Suppressor macrophage treated with lipopolysaccharide for 1 hour (primary cell): ENCODE data around the gene LEPROT.

Experiments
- DNase-seq, 3 donors: peaks; one replicate each; pipeline ENCODE4 v3.0.0-alpha.2; 2020 to 2022

Gene LEPROT

DNA sequence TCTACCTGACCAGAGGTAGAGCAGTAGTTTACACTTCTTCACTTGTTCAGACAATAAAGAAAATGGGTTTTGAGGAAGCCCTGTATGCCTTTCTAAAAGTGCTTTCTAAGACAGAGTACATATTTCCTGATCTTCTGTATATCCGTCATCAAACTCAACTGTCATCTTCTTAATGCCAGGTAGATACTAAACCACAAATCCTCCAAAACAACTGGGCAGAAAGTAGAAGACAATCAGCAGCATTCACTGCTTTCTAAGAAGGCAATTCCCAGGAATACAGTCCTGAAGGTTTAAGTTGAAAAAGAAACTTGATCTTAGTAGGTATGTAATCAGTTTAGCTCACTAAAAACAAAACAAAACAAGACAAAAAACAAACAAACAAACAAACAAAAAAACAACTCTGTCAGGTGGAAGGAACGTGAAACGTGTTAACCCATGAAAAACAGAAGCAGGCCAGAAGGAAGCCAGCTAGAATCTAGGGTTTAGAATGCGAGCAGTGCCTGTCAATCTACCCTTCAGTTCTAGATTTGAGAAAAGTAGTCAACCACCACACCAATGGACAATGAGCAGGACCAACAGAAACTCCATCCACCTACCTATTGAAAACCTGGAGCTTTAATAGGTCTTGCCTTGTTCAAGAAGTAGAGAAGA is 59.2 kb downstream of the LEPROT start:
- DNase-seq: no peak

- no peak for DNase-seq
These were observed 60.4 kb downstream of the LEPROT start for GRCh38 chr1:65480684-65481405.

- DNase-seq: no peak
These were observed 63.7 kb downstream of the LEPROT start for GRCh38 chr1:65483993-65484754.
